K562 (cell line): ENCODE measurements around the gene FAM83B. TPM values are rescaled to one million over a fixed set of nuclear protein-coding genes. Genes with fewer than 3 reads are reported as not detected.

Experiments used
- polyA plus RNA-seq, 8 experiments: library from polyadenylated mRNA; depleted of rRNA in 4 of 8; stranded (reverse) in 5 of 8; unstranded in 3 of 8; fragments of >200 nt; fragmentation: Nextera tagmentation in 2 of 8; fragmentation: Illumina TruSeq in 1 of 8; extraction: Ambion mirVana in 2 of 8; extraction: Trizol in 1 of 8; gene quantifications; 2 replicates each; pipeline versions ENCODE4 v1.2.1 to v1.2.3, GENCODE V29; 2011 to 2014; ENCODE audit warnings: inconsistent platforms in 1 of 8, missing spikeins in 1 of 8
- total RNA-seq, 7 experiments: library from RNA; depleted of rRNA in 6 of 7; stranded (reverse); fragments of >200 nt in 6 of 7; fragmentation: Illumina TruSeq in 2 of 7; extraction: Trizol in 2 of 7; gene quantifications; 2 replicates each; pipeline versions ENCODE4 v1.2.1 to v1.2.3, GENCODE V29; 2011 to 2021; ENCODE audit warnings: low replicate concordance in 1 of 7
- TF ChIP-seq, protein P1 (sequence below): sonication (generic); formaldehyde crosslinking; IDR thresholded peaks from 2 replicates; pipeline ENCODE4 v1.8.0; 2023; ENCODE audit warnings: missing genetic modification reagents, mild to moderate bottlenecking, borderline replicate concordance
- TF ChIP-seq, protein P2 (sequence below), 2 experiments: fragments of 450-650 bp; IDR thresholded peaks; 2 replicates each; pipeline ENCODE4 v1.6.1; 2018; ENCODE audit warnings: mild to moderate bottlenecking in 2 of 2, low read depth in 1 of 2; ENCODE audit not compliant: partially characterized antibody in 2 of 2
- TF ChIP-seq, protein P3 (sequence below), 2 experiments: fragments of 250-450 bp in 1 of 2; fragments of 450-650 bp in 1 of 2; sonication (Bioruptor Pico) in 1 of 2; IDR thresholded peaks; 2 replicates each; pipeline versions ENCODE4 v1.6.1 to v1.8.0; 2016 to 2021; ENCODE audit warnings: mild to moderate bottlenecking in 2 of 2, moderate library complexity in 2 of 2, missing compliant biosample characterization in 1 of 2, missing genetic modification characterization in 1 of 2

FAM83B gene
- total and polyA plus RNA-seq, 9 of the 15 experiments (the other 6 are each of a cell fraction or from before 2014, with no cell fraction given) = not detected

DNA sequence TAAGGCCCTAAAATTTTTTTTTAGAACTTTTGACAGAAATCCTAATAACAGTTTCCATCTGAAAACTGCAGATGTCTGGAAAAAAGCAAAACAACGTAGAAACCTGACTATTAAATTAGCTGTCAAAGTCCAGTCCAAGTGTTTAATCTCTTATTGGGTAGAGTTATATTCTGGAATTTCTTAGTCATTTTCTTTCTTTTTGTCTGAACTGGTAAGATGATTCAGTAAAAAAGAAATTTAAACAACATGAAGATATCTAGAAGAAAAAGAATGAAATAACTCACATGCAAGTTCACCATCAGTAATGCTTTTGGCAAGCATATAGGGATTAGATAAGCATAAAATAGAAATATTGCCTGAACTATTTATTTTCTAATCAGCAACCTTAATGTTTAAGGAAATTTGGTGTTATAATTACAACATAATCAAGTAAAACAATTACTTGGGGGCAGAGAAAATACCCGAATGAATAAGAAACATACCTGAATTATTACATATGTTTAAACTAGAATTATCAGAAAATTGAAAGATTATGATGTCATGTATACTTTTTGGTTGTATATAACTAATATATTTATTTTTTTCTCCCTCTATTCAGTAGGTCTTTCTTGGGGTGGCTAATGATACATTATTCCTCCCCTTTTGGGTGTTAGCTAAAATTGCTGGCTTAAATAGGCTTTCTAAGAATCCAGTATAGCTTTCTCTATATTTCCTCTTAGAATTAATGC, 51.1 kb downstream of the FAM83B start (continued):
- TF ChIP-seq, protein P1, sequence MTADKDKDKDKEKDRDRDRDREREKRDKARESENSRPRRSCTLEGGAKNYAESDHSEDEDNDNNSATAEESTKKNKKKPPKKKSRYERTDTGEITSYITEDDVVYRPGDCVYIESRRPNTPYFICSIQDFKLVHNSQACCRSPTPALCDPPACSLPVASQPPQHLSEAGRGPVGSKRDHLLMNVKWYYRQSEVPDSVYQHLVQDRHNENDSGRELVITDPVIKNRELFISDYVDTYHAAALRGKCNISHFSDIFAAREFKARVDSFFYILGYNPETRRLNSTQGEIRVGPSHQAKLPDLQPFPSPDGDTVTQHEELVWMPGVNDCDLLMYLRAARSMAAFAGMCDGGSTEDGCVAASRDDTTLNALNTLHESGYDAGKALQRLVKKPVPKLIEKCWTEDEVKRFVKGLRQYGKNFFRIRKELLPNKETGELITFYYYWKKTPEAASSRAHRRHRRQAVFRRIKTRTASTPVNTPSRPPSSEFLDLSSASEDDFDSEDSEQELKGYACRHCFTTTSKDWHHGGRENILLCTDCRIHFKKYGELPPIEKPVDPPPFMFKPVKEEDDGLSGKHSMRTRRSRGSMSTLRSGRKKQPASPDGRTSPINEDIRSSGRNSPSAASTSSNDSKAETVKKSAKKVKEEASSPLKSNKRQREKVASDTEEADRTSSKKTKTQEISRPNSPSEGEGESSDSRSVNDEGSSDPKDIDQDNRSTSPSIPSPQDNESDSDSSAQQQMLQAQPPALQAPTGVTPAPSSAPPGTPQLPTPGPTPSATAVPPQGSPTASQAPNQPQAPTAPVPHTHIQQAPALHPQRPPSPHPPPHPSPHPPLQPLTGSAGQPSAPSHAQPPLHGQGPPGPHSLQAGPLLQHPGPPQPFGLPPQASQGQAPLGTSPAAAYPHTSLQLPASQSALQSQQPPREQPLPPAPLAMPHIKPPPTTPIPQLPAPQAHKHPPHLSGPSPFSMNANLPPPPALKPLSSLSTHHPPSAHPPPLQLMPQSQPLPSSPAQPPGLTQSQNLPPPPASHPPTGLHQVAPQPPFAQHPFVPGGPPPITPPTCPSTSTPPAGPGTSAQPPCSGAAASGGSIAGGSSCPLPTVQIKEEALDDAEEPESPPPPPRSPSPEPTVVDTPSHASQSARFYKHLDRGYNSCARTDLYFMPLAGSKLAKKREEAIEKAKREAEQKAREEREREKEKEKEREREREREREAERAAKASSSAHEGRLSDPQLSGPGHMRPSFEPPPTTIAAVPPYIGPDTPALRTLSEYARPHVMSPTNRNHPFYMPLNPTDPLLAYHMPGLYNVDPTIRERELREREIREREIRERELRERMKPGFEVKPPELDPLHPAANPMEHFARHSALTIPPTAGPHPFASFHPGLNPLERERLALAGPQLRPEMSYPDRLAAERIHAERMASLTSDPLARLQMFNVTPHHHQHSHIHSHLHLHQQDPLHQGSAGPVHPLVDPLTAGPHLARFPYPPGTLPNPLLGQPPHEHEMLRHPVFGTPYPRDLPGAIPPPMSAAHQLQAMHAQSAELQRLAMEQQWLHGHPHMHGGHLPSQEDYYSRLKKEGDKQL (CRISPR knock-in tag) = no peak
- TF ChIP-seq, protein P2, sequence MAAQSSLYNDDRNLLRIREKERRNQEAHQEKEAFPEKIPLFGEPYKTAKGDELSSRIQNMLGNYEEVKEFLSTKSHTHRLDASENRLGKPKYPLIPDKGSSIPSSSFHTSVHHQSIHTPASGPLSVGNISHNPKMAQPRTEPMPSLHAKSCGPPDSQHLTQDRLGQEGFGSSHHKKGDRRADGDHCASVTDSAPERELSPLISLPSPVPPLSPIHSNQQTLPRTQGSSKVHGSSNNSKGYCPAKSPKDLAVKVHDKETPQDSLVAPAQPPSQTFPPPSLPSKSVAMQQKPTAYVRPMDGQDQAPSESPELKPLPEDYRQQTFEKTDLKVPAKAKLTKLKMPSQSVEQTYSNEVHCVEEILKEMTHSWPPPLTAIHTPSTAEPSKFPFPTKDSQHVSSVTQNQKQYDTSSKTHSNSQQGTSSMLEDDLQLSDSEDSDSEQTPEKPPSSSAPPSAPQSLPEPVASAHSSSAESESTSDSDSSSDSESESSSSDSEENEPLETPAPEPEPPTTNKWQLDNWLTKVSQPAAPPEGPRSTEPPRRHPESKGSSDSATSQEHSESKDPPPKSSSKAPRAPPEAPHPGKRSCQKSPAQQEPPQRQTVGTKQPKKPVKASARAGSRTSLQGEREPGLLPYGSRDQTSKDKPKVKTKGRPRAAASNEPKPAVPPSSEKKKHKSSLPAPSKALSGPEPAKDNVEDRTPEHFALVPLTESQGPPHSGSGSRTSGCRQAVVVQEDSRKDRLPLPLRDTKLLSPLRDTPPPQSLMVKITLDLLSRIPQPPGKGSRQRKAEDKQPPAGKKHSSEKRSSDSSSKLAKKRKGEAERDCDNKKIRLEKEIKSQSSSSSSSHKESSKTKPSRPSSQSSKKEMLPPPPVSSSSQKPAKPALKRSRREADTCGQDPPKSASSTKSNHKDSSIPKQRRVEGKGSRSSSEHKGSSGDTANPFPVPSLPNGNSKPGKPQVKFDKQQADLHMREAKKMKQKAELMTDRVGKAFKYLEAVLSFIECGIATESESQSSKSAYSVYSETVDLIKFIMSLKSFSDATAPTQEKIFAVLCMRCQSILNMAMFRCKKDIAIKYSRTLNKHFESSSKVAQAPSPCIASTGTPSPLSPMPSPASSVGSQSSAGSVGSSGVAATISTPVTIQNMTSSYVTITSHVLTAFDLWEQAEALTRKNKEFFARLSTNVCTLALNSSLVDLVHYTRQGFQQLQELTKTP (IDR thresholded peaks at IDR 0.05; ENCODE audit: low read depth in 1 of 2, partially characterized antibody in 2 of 2) = no peak
- TF ChIP-seq, protein P3, sequence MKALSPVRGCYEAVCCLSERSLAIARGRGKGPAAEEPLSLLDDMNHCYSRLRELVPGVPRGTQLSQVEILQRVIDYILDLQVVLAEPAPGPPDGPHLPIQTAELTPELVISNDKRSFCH (CRISPR knock-in tag; IDR thresholded peaks at IDR 0.05) = no peak
- TF ChIP-seq, protein P3 (tag; IDR thresholded peaks at IDR 0.05) = no peak
